IPS-18a (cell line): ENCODE results near the gene ACO2.

Source experiments
- H3K27ac ChIP-seq: one replicate; pipeline ENCODE4 v1.5.1; 2013; ENCODE audit warnings: low read length
- H3K27me3 ChIP-seq: one replicate; pipeline ENCODE4 v1.6.1; 2013; ENCODE audit warnings: mild to moderate bottlenecking, low read length; ENCODE audit not compliant: control insufficient read depth, insufficient read depth
- H3K36me3 ChIP-seq: one replicate; pipeline ENCODE4 v1.6.1; 2013; ENCODE audit warnings: low read depth, low read length; ENCODE audit not compliant: control insufficient read depth
- H3K4me1 ChIP-seq: one replicate; pipeline ENCODE4 v1.6.1; 2013; ENCODE audit warnings: low read depth, low read length; ENCODE audit not compliant: control insufficient read depth
- H3K4me3 ChIP-seq: one replicate; pipeline ENCODE4 v1.5.1; 2013; ENCODE audit warnings: low read length
- H3K9ac ChIP-seq: one replicate; pipeline ENCODE4 v1.6.1; 2013; ENCODE audit warnings: mild to moderate bottlenecking, low read length, moderate library complexity
- H3K9me3 ChIP-seq: one replicate; pipeline ENCODE4 v1.6.1; 2013; ENCODE audit warnings: low read depth, low read length; ENCODE audit not compliant: control insufficient read depth

Gene ACO2

DNA sequence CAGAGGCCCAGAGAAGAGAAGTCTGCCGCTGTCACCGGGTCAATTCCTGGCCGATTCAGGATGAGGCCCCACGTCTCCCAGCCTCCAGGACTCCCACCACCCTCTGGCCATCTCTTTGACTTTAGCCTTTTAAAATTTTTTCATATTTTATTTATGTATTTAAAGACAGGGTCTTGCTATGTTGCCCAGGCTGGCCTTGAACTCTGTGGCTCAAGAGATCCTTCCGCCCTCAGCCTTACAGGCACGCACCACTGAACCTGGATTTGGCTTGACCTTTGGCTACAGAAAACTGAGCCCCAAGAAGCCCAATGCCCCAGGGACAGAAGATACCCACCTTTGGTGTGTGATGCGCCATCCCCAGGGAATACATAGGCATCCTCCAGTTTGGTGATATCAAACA lies 71.4 kb downstream of the ACO2 start:
- H3K4me3 ChIP-seq, result no peak overlapping the region
- H3K36me3 ChIP-seq, result no peaks in the 10 kb centered on the region
- no peaks in the 10 kb centered on the region for H3K27me3 ChIP-seq
- peaks cover 8% of the 10 kb centered on the region for H3K4me1 ChIP-seq
- H3K27ac ChIP-seq, result no peak overlapping the region
- no peak overlapping the region for H3K9ac ChIP-seq
- no peaks in the 10 kb centered on the region for H3K9me3 ChIP-seq

DNA sequence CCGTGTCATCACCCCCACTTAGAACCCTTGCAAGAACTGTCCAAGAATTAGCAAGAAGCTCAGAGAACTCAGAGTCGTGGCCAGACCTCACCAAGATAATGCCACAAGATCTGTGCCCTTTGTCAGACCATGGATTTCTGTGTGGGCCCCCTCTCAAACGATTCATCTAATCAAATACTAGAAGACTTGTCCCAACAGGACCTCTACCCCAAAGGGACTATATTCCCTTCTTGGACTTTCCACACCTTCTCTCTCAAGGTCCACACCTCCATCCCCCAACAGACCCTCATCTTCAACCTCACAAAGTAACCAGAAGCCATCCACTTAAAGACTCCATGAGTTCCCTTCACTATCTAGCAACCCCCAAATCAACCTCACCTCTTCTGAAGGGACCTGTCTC lies 72.6 kb downstream of the ACO2 start:
- H3K27ac ChIP-seq, result no peak overlapping the region
- no peak overlapping the region for H3K4me3 ChIP-seq
- peaks cover 8% of the 10 kb centered on the region for H3K4me1 ChIP-seq
- H3K27me3 ChIP-seq, result no peaks in the 10 kb centered on the region
- no peak overlapping the region for H3K9ac ChIP-seq
- no peaks in the 10 kb centered on the region for H3K36me3 ChIP-seq
- no peaks in the 10 kb centered on the region for H3K9me3 ChIP-seq

DNA sequence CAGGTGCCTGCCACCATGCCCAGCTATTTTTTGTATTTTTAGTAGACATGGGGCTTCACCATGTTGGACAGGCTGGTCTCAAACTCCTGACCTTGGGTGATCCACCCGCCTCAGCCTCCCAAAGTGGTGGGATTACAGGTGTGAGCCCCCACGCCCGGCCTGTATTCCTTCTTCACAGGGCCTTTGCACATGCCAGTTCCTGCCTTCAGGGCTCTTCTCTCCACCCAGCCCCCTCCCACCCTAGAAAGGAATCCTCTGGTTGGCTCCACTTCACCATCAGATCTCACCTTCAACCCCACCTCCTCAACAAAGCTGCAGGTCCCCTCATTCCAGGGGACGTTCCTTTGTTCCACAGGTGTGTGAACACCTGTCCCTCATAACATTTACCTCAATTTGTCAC lies 73.3 kb downstream of the ACO2 start:
- H3K36me3 ChIP-seq, result no peaks in the 10 kb centered on the region
- H3K4me3 ChIP-seq, result no peak overlapping the region
- H3K4me1 ChIP-seq, result peaks cover 8% of the 10 kb centered on the region

DNA sequence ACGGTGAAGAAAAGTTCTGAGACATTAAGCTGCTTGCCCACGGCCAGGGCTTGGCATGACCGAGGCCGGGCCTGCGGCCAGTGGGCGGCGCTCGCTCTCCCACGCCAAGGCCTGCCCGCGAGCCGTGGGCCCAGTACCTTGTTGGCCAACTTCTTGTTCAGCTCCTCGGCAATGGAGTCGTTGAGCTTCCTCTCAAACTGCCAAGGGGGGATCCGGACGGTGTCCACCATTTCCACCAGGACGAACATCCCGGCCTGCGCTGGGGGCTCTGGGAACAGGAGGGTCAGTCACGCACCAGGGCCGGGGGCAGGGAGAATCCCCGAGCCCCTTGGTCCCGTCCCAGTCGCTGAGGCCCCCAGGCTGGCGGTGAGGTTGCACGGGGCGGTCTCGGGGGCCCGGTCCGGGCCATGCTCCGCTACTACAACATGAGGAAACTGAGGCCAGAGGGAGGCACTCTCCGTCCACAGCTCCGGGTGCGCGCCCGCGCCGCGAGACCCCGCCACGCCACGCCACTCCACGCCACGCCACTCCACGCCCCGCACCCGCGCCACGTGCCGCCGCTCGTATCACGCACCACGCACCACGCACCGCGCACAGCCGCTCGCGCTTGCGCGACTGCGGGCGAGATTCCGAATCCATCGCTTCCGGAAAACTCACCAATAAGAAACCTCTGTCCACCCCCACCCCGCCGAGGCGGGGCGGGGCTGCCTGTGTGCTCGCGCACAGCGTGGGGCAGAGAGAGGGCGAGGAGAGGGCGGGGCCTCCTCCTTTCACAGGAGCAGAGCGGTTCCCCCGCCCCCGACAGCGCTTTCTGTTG lies 75.1 kb downstream of the ACO2 start, which contains the start of gene POLR3H:
Gene POLR3H (minus strand): TSS at position 617 of the 817 bp plus-strand sequence. CDS start 369 bp downstream, at position 248.
- H3K36me3 ChIP-seq, result no peaks in the 10 kb centered on the region
- H3K9ac ChIP-seq, result peak within 1 kb of the TSS; percentile 77
- H3K27ac ChIP-seq, result no peak within 1 kb of the TSS
- H3K27me3 ChIP-seq, result no peaks in the 10 kb centered on the region
- peak within 1 kb of the TSS; percentile 81 for H3K4me3 ChIP-seq
- H3K9me3 ChIP-seq, result no peaks in the 10 kb centered on the region
- peaks cover 8% of the 10 kb centered on the region for H3K4me1 ChIP-seq

More for the DNA sequence above, 73.3 kb downstream of the ACO2 start:
- H3K9me3 ChIP-seq, result no peaks in the 10 kb centered on the region
- H3K27ac ChIP-seq, result no peak overlapping the region
- no peaks in the 10 kb centered on the region for H3K27me3 ChIP-seq
- no peak overlapping the region for H3K9ac ChIP-seq

DNA sequence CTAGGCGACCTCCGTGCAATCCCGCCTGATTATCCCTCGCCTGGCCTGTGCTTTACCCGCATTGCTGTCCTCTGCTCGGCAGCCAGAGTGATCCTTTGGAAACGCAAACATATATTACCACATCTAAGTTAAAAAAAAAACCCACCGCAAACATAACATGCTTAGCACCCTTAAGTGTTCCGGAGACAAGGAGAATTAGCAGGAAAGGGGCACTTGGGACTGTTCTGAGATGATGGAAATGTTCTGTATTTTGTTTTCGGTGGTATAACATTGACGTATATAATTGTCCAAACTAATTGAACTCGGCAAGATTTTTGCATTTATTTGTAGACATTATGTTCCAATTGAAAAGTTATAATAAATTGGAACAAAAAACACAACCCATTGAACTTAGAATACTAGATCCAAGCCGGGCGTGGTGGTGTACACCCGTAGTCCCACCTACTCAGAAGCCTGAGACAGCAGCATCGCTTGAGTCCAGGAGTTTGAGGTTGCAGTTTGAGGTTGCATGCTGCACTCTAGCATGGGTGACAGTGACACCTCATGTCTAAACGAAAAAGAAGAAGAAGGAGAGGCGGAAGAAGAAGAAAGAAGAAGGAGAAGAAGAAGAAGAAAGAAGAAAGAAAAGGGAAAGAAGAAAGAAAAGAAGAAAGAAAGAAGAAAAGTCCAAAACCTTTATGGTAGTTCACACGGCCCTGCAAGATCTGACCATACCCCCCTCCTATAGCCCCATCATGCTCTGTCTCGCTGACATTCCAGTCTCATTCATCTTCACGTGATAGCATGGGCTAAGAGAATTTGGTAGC lies 76.0 kb downstream of the ACO2 start:
- Histone ChIP-seq H3K4me3 (peak overlapping the region; percentile 43), H3K9me3 (no peaks in the 10 kb centered on the region), H3K27me3 (no peaks in the 10 kb centered on the region), H3K27ac (no peak overlapping the region), H3K36me3 (no peaks in the 10 kb centered on the region), H3K4me1 (peaks cover 8% of the 10 kb centered on the region), H3K9ac (peak overlapping the region; percentile 35)

DNA sequence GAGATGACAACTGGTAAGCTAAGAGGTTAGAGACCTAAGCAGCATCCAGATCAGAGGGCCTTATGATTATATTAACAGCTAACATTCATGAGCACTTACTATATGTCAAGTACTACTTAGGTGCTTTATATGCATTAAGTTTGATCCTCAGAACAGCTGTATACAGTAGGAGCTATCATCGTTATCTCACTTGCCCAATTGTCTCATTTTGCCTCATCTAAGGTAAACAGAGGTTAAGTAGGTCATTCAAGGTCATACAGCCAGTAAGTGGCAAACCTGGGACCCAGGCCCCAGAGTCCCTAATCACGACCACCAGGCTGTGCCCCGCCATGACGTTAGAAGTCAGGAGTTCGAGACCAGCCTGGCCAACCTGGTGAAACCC lies 79.9 kb downstream of the ACO2 start:
- Histone ChIP-seq H3K27ac (no peak overlapping the region), H3K4me3 (no peak overlapping the region), H3K4me1 (peaks cover 5% of the 10 kb centered on the region), H3K9ac (no peak overlapping the region), H3K9me3 (no peaks in the 10 kb centered on the region), H3K27me3 (no peaks in the 10 kb centered on the region), H3K36me3 (no peaks in the 10 kb centered on the region)

DNA sequence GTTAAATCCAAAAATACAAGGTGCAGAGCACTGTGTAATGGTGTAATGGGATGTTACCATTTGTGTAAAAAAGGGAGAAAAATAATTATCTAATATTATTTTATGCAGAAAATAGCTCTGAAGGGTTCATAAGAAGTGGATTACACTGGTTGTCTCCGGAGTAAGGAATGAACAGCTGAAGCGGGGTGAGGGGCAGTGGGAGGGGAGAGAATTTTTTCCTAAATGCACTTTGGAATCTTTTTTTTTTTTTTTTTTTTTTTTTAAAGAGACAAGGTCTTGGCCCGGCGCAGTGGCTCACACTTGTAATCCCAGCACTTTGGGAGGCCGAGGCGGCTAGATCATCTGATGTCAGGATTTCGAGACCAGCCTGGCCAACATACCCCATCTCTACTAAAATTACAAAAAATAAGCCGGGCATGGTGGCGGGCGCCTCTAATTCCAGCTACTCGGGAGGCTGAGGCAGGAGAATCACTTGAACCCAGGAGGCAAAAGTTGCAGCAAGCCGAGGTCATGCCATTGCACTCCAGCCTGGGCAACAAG lies 82.1 kb downstream of the ACO2 start:
- Histone ChIP-seq H3K9ac (no peak overlapping the region), H3K27ac (no peak overlapping the region), H3K9me3 (no peaks in the 10 kb centered on the region), H3K27me3 (no peaks in the 10 kb centered on the region), H3K36me3 (no peaks in the 10 kb centered on the region), H3K4me1 (no peaks in the 10 kb centered on the region), H3K4me3 (no peak overlapping the region)

DNA sequence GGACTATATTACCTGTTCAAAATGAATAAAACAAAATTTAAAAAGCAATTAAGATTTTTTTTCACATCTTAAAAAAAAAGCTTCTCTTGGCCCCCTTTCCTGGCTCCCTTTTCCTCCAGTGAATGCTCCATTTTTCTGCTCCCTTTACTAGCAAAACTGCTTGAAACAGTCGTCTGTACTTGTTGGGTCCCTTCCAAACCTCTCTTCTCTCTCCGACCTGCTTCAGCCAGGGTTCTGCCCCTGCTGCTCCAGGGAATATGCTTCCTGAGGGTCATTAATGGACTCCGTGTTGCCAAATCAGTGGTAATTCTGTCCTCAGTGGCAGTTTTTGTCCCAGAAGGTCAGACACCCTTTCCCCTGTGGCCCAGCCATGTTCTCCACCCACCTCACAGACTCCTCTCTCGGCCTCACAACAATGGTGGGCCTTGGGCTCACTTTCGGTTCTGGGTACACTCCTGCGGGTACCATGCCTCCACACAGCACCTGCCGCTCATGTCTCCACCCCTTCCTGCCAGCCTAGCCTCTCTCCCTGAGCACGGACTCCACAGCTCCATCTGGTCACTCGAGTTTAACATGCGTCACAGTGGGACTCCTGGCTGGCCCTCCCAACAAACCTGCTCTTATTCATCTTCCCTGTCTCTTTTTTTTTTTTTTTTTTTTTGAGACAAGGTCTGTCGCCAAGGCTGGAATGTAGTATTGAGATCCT lies 83.1 kb downstream of the ACO2 start:
- H3K4me1 ChIP-seq, result no peaks in the 10 kb centered on the region
- no peaks in the 10 kb centered on the region for H3K36me3 ChIP-seq
- no peak overlapping the region for H3K27ac ChIP-seq
- no peak overlapping the region for H3K9ac ChIP-seq
- H3K9me3 ChIP-seq, result no peaks in the 10 kb centered on the region
- no peak overlapping the region for H3K4me3 ChIP-seq
- H3K27me3 ChIP-seq, result no peaks in the 10 kb centered on the region

DNA sequence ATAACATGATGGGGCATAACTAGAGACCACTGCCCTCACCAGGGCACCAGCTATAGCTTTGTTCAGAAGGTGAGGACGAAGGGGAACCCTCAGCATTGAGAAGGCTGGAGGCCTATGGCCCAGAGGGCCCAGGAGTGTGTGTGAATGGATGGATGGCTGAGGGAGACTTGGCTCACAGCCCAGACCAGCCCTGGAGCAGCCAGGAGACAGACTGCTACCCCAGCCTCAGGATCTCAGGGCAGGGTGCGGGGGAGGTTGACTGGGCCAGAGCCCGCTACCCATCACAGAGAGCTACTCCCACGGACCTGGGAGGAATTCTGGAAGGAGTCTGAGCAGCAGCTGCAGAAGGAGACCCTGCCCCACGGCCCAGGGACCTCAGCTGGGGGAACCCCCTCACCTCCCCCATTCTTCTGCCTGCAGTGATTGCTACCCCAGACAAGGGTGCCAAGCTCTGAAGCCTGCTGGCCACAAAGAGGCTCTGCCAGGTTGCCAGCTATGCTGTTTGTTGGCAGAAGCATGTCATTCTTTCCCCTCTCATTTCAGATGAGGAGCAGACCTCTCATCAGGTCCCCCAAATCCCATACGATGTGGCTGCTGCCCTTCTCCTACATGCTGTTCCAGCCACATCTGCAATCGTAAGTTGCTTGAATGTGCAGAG lies 86.5 kb downstream of the ACO2 start:
- Histone ChIP-seq H3K36me3 (no peaks in the 10 kb centered on the region), H3K9me3 (no peaks in the 10 kb centered on the region), H3K4me3 (no peak overlapping the region), H3K27ac (no peak overlapping the region), H3K27me3 (no peaks in the 10 kb centered on the region), H3K9ac (no peak overlapping the region), H3K4me1 (peaks cover 3% of the 10 kb centered on the region)

DNA sequence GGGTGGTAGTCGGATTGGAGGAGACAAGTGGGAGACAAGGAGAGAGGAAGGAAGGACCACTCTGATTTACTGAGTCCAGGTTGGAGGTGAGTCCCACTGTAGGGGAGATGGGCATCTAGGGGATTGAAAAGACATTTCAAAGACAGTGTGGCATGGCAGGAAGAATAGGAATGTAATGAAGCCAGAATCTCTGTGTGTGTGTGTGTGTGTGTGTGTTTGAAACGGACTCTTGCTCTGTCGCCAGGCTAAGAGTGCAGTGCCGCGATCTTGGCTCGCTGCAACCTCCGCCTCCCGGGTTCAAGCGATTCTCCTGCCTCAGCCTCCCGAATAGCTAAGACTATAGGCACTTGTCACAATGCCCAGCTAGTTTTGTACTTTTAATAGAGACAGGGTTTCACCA lies 87.6 kb downstream of the ACO2 start:
- Histone ChIP-seq H3K27ac (no peak overlapping the region), H3K36me3 (no peaks in the 10 kb centered on the region), H3K4me1 (peaks cover 6% of the 10 kb centered on the region), H3K9ac (no peak overlapping the region), H3K4me3 (no peak overlapping the region), H3K9me3 (no peaks in the 10 kb centered on the region), H3K27me3 (no peaks in the 10 kb centered on the region)
